ENCODE data around the gene ACOT11. TPM values are rescaled to one million over a fixed set of nuclear protein-coding genes. Genes with fewer than 3 reads are reported as not detected.

Gene ACOT11
- total and polyA plus RNA-seq, 2 donors (not counting 1 experiment from before 2014, with no cell fraction given), result 0.73 to 2.5 TPM

DNA sequence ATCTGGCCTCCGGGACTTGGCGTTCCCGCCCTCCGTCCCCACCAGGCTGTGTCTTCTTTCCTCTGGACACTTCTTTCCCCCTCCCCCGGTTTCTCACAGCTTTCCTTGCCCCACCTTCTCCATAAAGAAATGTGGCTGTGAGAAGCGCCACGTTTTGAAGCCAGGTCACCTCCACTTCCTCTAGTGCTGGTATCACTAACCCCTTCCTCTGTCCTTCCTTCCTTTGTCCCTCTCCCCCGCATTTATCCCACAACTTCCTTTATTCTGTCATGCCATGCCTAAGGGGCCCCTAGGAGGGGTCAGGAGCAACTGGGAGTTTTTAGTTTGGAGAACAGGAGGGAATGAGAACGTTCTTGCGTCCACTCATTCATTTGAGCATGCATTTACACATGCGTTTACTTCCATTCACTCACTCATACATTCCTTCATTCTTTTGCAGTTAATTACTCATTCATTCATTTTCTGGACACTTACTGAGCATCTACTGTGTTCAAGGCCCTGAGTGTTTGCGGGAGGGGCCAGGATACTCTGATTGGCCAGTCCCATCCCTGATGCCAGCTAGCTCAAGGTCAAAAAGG lies 5.0 kb upstream of the ACOT11 start:
- H3K9me3 ChIP-seq (ENCODE audit: control insufficient read depth, insufficient read depth, low read depth, low read length), result no peaks in the 10 kb centered on the region
- DNase-seq (ENCODE audit: low read depth in 2 of 2), result peak in 1 of 2 donors; percentile 61
- no peak for TF ChIP-seq CTCF (conservative IDR thresholded peaks at IDR 0.05 in 1 of 2, IDR thresholded peaks at IDR 0.05 in 1 of 2; ENCODE audit: low read depth in 1 of 2, low read length in 2 of 2)
- no peak for TF ChIP-seq EZH2 (IDR thresholded peaks at IDR 0.05; ENCODE audit: low read length, missing control alignments)
- H3K79me2 ChIP-seq (ENCODE audit: control insufficient read depth, insufficient read depth, low read length), result no peaks in the 10 kb centered on the region
- peak overlapping the region; percentile 51 for H3K4me2 ChIP-seq (ENCODE audit: extremely low read depth, insufficient read depth, low read length)
- peak overlapping the region in 1 of 4 experiments; percentile 53 for H3K4me3 ChIP-seq (replicated peaks in 1 of 4; ENCODE audit: control extremely low read depth in 1 of 4, insufficient read depth in 1 of 4, low read depth in 3 of 4, low read length in 4 of 4)
- no peak overlapping the region for H3K9ac ChIP-seq (ENCODE audit: insufficient read depth, low read length)
- no peaks in the 10 kb centered on the region for H4K20me1 ChIP-seq (ENCODE audit: control insufficient read depth, extremely low read depth, insufficient read depth, low read length)
- peak overlapping the region; percentile 62 for H3K27ac ChIP-seq (ENCODE audit: insufficient read depth, low read length)
- peak overlapping the region; percentile 76 for H2AFZ ChIP-seq (ENCODE audit: low read length)
- no peaks in the 10 kb centered on the region for H3K27me3 ChIP-seq (ENCODE audit: control insufficient read depth, insufficient read depth, low read length)
- H3K4me1 ChIP-seq (ENCODE audit: control insufficient read depth, extremely low read depth, insufficient read depth, low read length), result peaks cover 10% of the 10 kb centered on the region
- H3K36me3 ChIP-seq (ENCODE audit: control insufficient read depth, insufficient read depth, low read length), result no peaks in the 10 kb centered on the region

DNA sequence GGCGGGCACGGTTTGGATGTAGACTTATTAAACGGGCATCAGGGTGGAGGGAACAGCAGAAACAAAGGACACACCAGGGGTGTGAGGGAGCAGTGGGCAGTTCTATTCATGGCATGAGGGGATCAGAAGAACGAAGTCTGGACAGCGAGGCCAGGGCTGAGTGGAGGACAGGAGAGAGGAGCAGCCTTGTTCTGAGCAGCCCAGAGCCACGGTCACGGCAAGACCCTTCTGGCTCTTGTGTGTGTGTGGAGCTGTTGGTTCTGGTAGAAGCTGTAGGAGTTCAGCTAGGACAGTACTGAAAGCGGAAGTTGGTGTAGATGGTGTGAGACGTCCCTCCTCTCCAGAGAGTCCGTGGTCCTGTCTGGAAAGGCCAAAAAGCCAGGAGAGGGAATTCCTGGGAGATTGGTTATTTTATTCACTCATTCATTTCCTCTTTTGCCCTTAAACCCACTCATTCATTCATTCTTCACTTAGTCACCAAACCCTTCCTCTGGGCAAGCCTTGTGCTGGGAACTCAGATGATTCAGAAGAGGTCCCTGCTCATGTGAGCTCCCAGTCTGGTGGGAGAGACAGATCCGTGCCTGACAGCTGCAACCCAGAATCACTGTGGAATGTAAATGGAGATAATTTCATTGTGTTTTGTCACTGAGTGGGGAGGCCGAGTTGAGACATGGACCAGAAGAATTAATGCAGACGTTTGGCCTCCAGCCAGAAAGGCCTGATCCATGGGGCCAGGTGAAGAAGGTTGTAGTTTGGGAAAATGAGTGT lies 4.1 kb upstream of the ACOT11 start:
- Histone ChIP-seq H3K9ac (ENCODE audit: insufficient read depth, low read length) (no peak overlapping the region), H3K79me2 (ENCODE audit: control insufficient read depth, insufficient read depth, low read length) (no peaks in the 10 kb centered on the region), H3K4me1 (ENCODE audit: control insufficient read depth, extremely low read depth, insufficient read depth, low read length) (peaks cover 10% of the 10 kb centered on the region), H3K36me3 (ENCODE audit: control insufficient read depth, insufficient read depth, low read length) (no peaks in the 10 kb centered on the region), H3K4me2 (ENCODE audit: extremely low read depth, insufficient read depth, low read length) (no peak overlapping the region), H3K27ac (ENCODE audit: insufficient read depth, low read length) (peak overlapping the region; percentile 17), H4K20me1 (ENCODE audit: control insufficient read depth, extremely low read depth, insufficient read depth, low read length) (no peaks in the 10 kb centered on the region), H3K9me3 (ENCODE audit: control insufficient read depth, insufficient read depth, low read depth, low read length) (no peaks in the 10 kb centered on the region), H3K27me3 (ENCODE audit: control insufficient read depth, insufficient read depth, low read length) (no peaks in the 10 kb centered on the region), H2AFZ (ENCODE audit: low read length) (no peak overlapping the region), H3K4me3 (replicated peaks in 1 of 4; ENCODE audit: control extremely low read depth in 1 of 4, insufficient read depth in 1 of 4, low read depth in 3 of 4, low read length in 4 of 4) (no peak overlapping the region)
- peak in 1 of 2 donors; percentile 88 for DNase-seq (ENCODE audit: low read depth in 2 of 2)
- TF ChIP-seq CTCF (conservative IDR thresholded peaks at IDR 0.05 in 1 of 2, IDR thresholded peaks at IDR 0.05 in 1 of 2; ENCODE audit: low read depth in 1 of 2, low read length in 2 of 2) (no peak), EZH2 (IDR thresholded peaks at IDR 0.05; ENCODE audit: low read length, missing control alignments) (no peak)

- H3K9ac ChIP-seq (ENCODE audit: insufficient read depth, low read length), result no peak overlapping the region
- H3K4me2 ChIP-seq (ENCODE audit: extremely low read depth, insufficient read depth, low read length), result no peak overlapping the region
- no peak for DNase-seq (ENCODE audit: low read depth in 2 of 2)
- no peaks in the 10 kb centered on the region for H3K79me2 ChIP-seq (ENCODE audit: control insufficient read depth, insufficient read depth, low read length)
- no peak overlapping the region for H3K27ac ChIP-seq (ENCODE audit: insufficient read depth, low read length)
- H3K4me1 ChIP-seq (ENCODE audit: control insufficient read depth, extremely low read depth, insufficient read depth, low read length), result peaks cover 10% of the 10 kb centered on the region
- H3K9me3 ChIP-seq (ENCODE audit: control insufficient read depth, insufficient read depth, low read depth, low read length), result no peaks in the 10 kb centered on the region
- no peak overlapping the region for H2AFZ ChIP-seq (ENCODE audit: low read length)
- H3K4me3 ChIP-seq (replicated peaks in 1 of 4; ENCODE audit: control extremely low read depth in 1 of 4, insufficient read depth in 1 of 4, low read depth in 3 of 4, low read length in 4 of 4), result no peak overlapping the region
- H3K36me3 ChIP-seq (ENCODE audit: control insufficient read depth, insufficient read depth, low read length), result no peaks in the 10 kb centered on the region
- no peaks in the 10 kb centered on the region for H3K27me3 ChIP-seq (ENCODE audit: control insufficient read depth, insufficient read depth, low read length)
- H4K20me1 ChIP-seq (ENCODE audit: control insufficient read depth, extremely low read depth, insufficient read depth, low read length), result no peaks in the 10 kb centered on the region
- TF ChIP-seq EZH2 (IDR thresholded peaks at IDR 0.05; ENCODE audit: low read length, missing control alignments) (no peak), CTCF (conservative IDR thresholded peaks at IDR 0.05 in 1 of 2, IDR thresholded peaks at IDR 0.05 in 1 of 2; ENCODE audit: low read depth in 1 of 2, low read length in 2 of 2) (no peak)
Observed at GRCh38 chr1:54545916-54546635, 2.0 kb upstream of the ACOT11 start.

Data from fibroblast of lung (primary cell).